CD4-positive, CD25-positive, alpha-beta regulatory T cell (primary cell): ENCODE measurements around the gene CNTNAP2. TPM values are rescaled to one million over a fixed set of nuclear protein-coding genes. Genes with fewer than 3 reads are reported as not detected.

ENCODE experiments used
- ATAC-seq, 2 donors: fragments of 150-1000 bp; cut with Tn5 transposase; one replicate each; pipeline ENCODE4 v1.10.0; 2021; ENCODE audit warnings: low read depth in 2 of 2, moderate number of reproducible peaks in 2 of 2, moderate library complexity in 1 of 2
- DNase-seq, 3 donors: peaks; one replicate each; pipeline versions ENCODE4 v3.0.0 to v3.0.0-alpha.2; 2012 to 2022; ENCODE audit warnings: mixed read lengths in 1 of 3
- H3K27ac ChIP-seq: one replicate; pipeline ENCODE4 v1.7.0; 2013; ENCODE audit warnings: mild to moderate bottlenecking, low read length; ENCODE audit not compliant: insufficient read depth, poor library complexity, severe bottlenecking
- H3K27me3 ChIP-seq: one replicate; pipeline ENCODE4 v1.7.0; 2013; ENCODE audit warnings: low read length; ENCODE audit not compliant: control insufficient read depth, insufficient read depth
- H3K36me3 ChIP-seq: one replicate; pipeline ENCODE4 v1.7.0; 2013; ENCODE audit warnings: mild to moderate bottlenecking, low read length, moderate library complexity; ENCODE audit not compliant: control insufficient read depth, insufficient read depth
- H3K4me1 ChIP-seq: 2 replicates; pipeline ENCODE4 v1.7.0; 2013; ENCODE audit warnings: mild to moderate bottlenecking, low read length; ENCODE audit not compliant: insufficient read depth, control insufficient read depth, poor library complexity, severe bottlenecking
- H3K4me3 ChIP-seq: one replicate; pipeline ENCODE4 v1.7.0; 2013; ENCODE audit warnings: low read depth, mild to moderate bottlenecking, low read length, moderate library complexity
- H3K9me3 ChIP-seq, 2 experiments: 1 replicate in 1 of 2; 2 replicates in 1 of 2; pipeline ENCODE4 v1.7.0; 2013; ENCODE audit warnings: low read length in 2 of 2, mild to moderate bottlenecking in 1 of 2, moderate library complexity in 1 of 2; ENCODE audit not compliant: control insufficient read depth in 2 of 2
- H3K27ac Mint-ChIP-seq, 3 donors: one replicate each; pipeline ENCODE4 v1.8.0; 2020 to 2022; ENCODE audit warnings: mild to moderate bottlenecking in 3 of 3, mixed read lengths in 3 of 3, moderate library complexity in 2 of 3
- H3K27me3 Mint-ChIP-seq: one replicate; pipeline ENCODE4 v1.8.0; 2022; ENCODE audit warnings: mild to moderate bottlenecking, mixed read lengths
- H3K36me3 Mint-ChIP-seq: one replicate; pipeline ENCODE4 v1.8.0; 2020; ENCODE audit warnings: mixed read lengths
- H3K4me1 Mint-ChIP-seq, 4 donors: one replicate each; pipeline ENCODE4 v1.8.0; 2020 to 2022; ENCODE audit warnings: mixed read lengths in 4 of 4, mild to moderate bottlenecking in 1 of 4
- H3K4me3 Mint-ChIP-seq, 4 donors: one replicate each; pipeline ENCODE4 v1.8.0; 2020 to 2022; ENCODE audit warnings: mild to moderate bottlenecking in 4 of 4, mixed read lengths in 4 of 4, moderate library complexity in 3 of 4
- H3K9me3 Mint-ChIP-seq, 7 donors: one replicate each; pipeline ENCODE4 v1.8.0; 2020 to 2022; ENCODE audit warnings: mixed read lengths in 7 of 7, mild to moderate bottlenecking in 3 of 7, moderate library complexity in 2 of 7
- polyA plus RNA-seq, 4 donors: library from polyadenylated mRNA; unstranded; fragments of 300-500 nt; fragmentation: Illumina TruSeq; gene quantifications; one replicate each; pipeline ENCODE4 v1.2.3, GENCODE V29; 2021
- total RNA-seq: library from RNA; stranded (reverse); gene quantifications from one replicate; pipeline ENCODE4 v1.2.3, GENCODE V29; 2022

The CNTNAP2 gene
- total and polyA plus RNA-seq, 5 donors from 2014 or later = 0.02 to 0.15 TPM; not detected in 3

DNA sequence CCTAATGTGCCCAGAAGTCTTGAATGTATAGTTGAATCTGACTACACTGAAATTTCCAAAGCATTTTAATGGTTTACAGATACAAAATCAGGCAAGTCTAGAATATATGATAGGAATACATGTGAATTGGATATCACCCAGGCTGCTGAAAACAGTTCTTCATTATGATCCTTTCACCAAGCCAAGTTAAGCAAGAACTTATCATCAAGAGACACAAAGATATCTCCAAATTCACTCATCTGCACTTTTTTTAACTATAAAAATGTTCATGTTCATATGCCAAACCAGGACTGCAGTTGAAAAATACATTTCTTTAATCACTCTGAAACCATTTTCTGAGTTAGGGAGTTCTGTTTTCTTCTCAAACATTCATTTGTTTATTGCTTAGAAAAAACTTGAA, 2061.4 kb downstream of the CNTNAP2 start:
- H3K27me3 ChIP-seq = no peaks in the 10 kb centered on the region
- peaks cover 0 to 4% (median 0%) of the 10 kb centered on the region in 7 donors for H3K9me3 Mint-ChIP-seq
- no peaks in the 10 kb centered on the region for H3K36me3 Mint-ChIP-seq
- no peaks in the 10 kb centered on the region for H3K9me3 ChIP-seq
- no peaks in the 10 kb centered on the region for H3K4me1 Mint-ChIP-seq
- no peak for ATAC-seq
- H3K4me3 Mint-ChIP-seq = no peak overlapping the region
- DNase-seq = no peak
- no peaks in the 10 kb centered on the region for H3K27me3 Mint-ChIP-seq
- H3K4me3 ChIP-seq = no peak overlapping the region
- no peaks in the 10 kb centered on the region for H3K4me1 ChIP-seq
- H3K36me3 ChIP-seq = no peaks in the 10 kb centered on the region
- no peak overlapping the region for H3K27ac Mint-ChIP-seq
- H3K27ac ChIP-seq = no peak overlapping the region

DNA sequence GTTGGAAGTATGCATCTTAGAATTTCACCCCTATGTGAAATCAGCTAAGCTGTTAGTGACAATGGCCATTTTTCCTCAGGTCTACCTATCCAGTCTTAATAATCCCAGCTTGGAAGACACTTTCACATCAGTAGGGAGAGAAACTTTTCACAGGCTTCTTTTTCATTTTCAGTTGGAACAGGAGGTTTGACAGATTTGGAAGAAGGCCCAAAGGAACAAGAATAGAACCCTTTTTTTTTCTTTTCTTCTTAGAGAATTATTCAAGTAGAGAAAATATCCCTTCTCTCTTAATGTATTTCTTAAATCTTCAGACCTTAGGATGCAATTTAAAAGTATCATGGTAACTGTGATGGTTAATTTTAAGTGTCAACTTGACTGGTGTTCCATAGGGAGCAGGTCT, 2063.5 kb downstream of the CNTNAP2 start:
- Histone ChIP-seq H3K36me3 (no peaks in the 10 kb centered on the region), H3K27ac (no peak overlapping the region), H3K4me1 (no peaks in the 10 kb centered on the region), H3K9me3 (no peaks in the 10 kb centered on the region), H3K27me3 (no peaks in the 10 kb centered on the region), H3K4me3 (no peak overlapping the region)
- DNase-seq = no peak
- no peak overlapping the region for H3K4me3 Mint-ChIP-seq
- H3K9me3 Mint-ChIP-seq = peaks cover 0 to 5% (median 0%) of the 10 kb centered on the region in 7 donors
- ATAC-seq = no peak
- H3K27me3 Mint-ChIP-seq = no peaks in the 10 kb centered on the region
- H3K27ac Mint-ChIP-seq = no peak overlapping the region
- H3K36me3 Mint-ChIP-seq = no peaks in the 10 kb centered on the region
- no peaks in the 10 kb centered on the region for H3K4me1 Mint-ChIP-seq

DNA sequence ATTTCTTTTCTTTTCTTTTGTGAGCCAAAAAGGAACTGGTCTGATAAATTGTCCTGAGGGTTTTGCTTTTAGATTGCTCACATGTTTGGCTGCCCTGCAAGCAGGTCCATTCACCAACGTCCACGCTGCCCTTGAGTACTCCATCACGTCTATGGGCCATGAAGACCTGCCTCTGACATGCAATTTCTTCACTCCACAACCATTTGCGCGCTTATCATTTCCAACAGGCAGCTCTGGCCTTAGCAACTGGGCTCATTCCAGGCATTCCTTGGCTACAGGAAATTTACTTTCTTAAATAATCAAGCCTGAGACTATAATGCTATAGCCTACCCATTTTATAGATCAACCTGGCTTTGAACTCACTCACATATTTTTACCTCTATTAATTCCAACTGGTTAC, 2065.7 kb downstream of the CNTNAP2 start:
- Histone ChIP-seq H3K27ac (no peak overlapping the region), H3K36me3 (no peaks in the 10 kb centered on the region), H3K4me3 (no peak overlapping the region), H3K4me1 (no peaks in the 10 kb centered on the region), H3K27me3 (no peaks in the 10 kb centered on the region), H3K9me3 (no peaks in the 10 kb centered on the region)
- Mint-ChIP-seq H3K4me1 (no peaks in the 10 kb centered on the region), H3K36me3 (no peaks in the 10 kb centered on the region), H3K4me3 (no peak overlapping the region), H3K9me3 (peaks cover 0 to 4% (median 0%) of the 10 kb centered on the region in 7 donors), H3K27me3 (no peaks in the 10 kb centered on the region), H3K27ac (no peak overlapping the region)
- DNase-seq = no peak
- ATAC-seq = no peak

DNA sequence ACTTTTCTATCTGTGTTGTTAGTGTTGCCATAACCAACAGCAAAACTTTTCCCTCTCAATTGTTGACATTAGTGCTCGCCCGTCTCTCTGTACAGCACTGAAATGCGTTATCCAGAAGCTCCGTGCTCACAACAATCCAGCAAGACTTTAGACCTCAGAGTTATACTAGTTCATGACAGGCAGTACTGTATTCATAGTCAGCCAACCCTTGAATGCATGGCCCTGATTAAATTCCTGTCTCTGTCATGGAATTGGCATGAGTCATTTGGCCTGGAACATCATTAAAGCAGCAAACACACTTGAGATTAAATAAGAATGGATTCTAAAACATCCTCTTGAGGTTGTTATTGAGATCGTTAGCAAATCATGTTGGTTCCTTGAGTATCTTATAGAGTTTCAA, 2068.4 kb downstream of the CNTNAP2 start:
- no peaks in the 10 kb centered on the region for H3K27me3 Mint-ChIP-seq
- ATAC-seq = no peak
- H3K4me3 Mint-ChIP-seq = no peak overlapping the region
- Histone ChIP-seq H3K27me3 (no peaks in the 10 kb centered on the region), H3K9me3 (no peaks in the 10 kb centered on the region), H3K36me3 (no peaks in the 10 kb centered on the region), H3K27ac (no peak overlapping the region), H3K4me1 (no peaks in the 10 kb centered on the region), H3K4me3 (no peak overlapping the region)
- DNase-seq = no peak
- no peaks in the 10 kb centered on the region for H3K36me3 Mint-ChIP-seq
- H3K27ac Mint-ChIP-seq = no peak overlapping the region
- H3K4me1 Mint-ChIP-seq = no peaks in the 10 kb centered on the region
- peaks cover 0 to 4% (median 0%) of the 10 kb centered on the region in 7 donors for H3K9me3 Mint-ChIP-seq

DNA sequence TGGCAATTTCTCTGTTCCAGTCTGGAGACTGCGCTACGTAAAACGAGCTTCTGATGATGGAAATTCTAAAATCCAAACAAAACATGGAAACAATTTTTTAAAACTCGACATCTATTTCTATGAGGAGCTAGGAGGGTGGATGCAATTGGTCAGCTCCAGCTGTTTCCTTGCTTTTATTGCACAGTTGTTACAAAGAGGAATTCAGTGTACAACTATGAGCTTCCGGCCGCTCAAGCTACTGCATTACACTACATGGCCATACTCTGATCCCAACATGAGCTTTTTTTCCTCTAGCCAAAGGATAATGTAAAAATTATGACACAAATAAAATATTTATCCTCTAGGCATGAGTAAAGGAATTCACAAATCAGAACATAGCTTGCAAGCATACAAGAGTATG, 2070.9 kb downstream of the CNTNAP2 start:
- peaks cover 5% of the 10 kb centered on the region for H3K27me3 Mint-ChIP-seq
- no peak overlapping the region for H3K27ac Mint-ChIP-seq
- no peak overlapping the region for H3K4me3 ChIP-seq
- H3K36me3 ChIP-seq = no peaks in the 10 kb centered on the region
- H3K4me1 ChIP-seq = no peaks in the 10 kb centered on the region
- no peaks in the 10 kb centered on the region for H3K27me3 ChIP-seq
- H3K9me3 Mint-ChIP-seq = peaks cover 0 to 4% (median 0%) of the 10 kb centered on the region in 7 donors
- no peak for DNase-seq
- no peaks in the 10 kb centered on the region for H3K9me3 ChIP-seq
- H3K36me3 Mint-ChIP-seq = no peaks in the 10 kb centered on the region
- no peak overlapping the region for H3K4me3 Mint-ChIP-seq
- ATAC-seq = no peak
- H3K27ac ChIP-seq = no peak overlapping the region
- no peaks in the 10 kb centered on the region for H3K4me1 Mint-ChIP-seq

DNA sequence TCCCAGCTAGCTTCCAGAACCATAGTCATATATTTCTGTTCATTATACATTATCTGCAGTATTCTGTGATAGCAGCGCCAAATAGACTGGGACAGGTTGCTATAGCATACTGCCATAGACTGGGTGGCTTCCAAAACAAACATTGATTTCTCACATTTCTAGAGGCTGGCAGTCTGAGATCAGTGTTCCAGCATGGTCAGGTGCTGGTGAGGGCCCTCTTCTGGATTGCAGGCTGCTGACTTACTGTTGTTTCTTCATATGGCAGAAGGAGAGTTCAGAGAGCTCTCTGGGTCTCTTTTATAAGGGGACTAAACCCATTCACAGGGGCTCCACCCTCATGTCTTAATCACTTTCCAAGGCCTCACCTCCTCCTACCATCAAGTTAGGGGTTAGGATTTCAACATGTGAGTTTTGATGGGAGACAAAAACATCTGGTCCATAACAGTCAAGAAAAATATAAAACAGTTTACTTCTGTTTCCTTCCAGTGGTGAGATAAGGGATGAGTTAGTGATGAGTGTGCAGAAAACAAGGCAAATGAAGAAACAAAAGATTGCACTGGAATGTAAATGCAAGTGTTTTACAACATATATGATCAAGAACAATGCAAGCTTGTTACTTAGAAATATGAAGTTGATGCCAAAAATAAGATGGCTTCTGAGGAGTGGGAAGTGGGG, 2074.9 kb downstream of the CNTNAP2 start:
- Histone ChIP-seq H3K4me3 (no peak overlapping the region), H3K4me1 (no peaks in the 10 kb centered on the region), H3K36me3 (no peaks in the 10 kb centered on the region), H3K27ac (no peak overlapping the region), H3K27me3 (no peaks in the 10 kb centered on the region), H3K9me3 (no peaks in the 10 kb centered on the region)
- H3K27me3 Mint-ChIP-seq = peaks cover 9% of the 10 kb centered on the region
- no peak overlapping the region for H3K4me3 Mint-ChIP-seq
- H3K27ac Mint-ChIP-seq = no peak overlapping the region
- peaks cover 0 to 2% (median 0%) of the 10 kb centered on the region in 7 donors for H3K9me3 Mint-ChIP-seq
- DNase-seq = no peak
- no peaks in the 10 kb centered on the region for H3K4me1 Mint-ChIP-seq
- H3K36me3 Mint-ChIP-seq = no peaks in the 10 kb centered on the region
- ATAC-seq = no peak

DNA sequence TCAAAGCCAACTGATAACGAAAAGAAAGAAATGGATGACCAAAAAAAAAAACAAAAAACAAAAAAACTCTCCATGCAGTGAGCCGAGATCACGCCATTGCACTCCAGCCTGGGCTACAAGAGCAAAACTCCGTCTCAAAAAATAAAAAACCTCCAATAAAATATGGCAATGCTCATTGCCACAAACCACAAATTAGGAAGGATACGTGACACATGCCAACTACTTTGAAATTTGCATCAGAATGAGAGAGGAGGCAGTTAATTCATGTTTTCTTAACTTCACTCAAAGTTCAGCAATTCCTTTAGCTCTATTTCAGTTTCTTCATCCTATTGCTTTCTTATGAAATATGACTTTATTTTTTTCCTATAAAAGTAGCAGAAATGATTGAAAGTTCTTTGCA, 2075.9 kb downstream of the CNTNAP2 start:
- no peaks in the 10 kb centered on the region for H3K4me1 Mint-ChIP-seq
- no peaks in the 10 kb centered on the region for H3K36me3 Mint-ChIP-seq
- H3K4me1 ChIP-seq = no peaks in the 10 kb centered on the region
- DNase-seq (no peak), ATAC-seq (no peak)
- H3K36me3 ChIP-seq = no peaks in the 10 kb centered on the region
- H3K27me3 ChIP-seq = no peaks in the 10 kb centered on the region
- no peak overlapping the region for H3K4me3 ChIP-seq
- H3K9me3 ChIP-seq = no peaks in the 10 kb centered on the region
- no peak overlapping the region for H3K27ac Mint-ChIP-seq
- no peak overlapping the region for H3K27ac ChIP-seq
- peaks cover 0 to 2% (median 0%) of the 10 kb centered on the region in 7 donors for H3K9me3 Mint-ChIP-seq
- peaks cover 9% of the 10 kb centered on the region for H3K27me3 Mint-ChIP-seq
- H3K4me3 Mint-ChIP-seq = no peak overlapping the region

DNA sequence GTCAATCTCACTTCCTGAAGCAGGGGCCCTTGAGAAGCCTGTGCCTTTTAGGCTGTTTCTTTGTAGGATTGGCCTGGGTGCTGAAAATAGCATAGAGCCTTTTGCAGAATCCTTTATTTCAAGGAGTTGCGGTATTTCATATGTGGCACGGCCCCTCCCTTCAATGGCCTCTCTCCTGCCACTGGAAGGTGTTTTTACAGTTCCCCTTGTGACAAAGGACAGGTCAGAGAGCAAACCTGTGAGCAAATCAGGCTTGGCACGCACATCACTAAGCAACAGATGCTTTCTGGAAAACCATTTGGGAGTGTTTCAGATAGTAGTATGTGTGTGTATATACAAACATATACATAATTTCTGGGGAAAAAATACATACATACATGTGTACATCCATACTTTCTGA, 2085.4 kb downstream of the CNTNAP2 start:
- peaks cover 2% of the 10 kb centered on the region for H3K27me3 ChIP-seq
- no peaks in the 10 kb centered on the region for H3K9me3 ChIP-seq
- H3K9me3 Mint-ChIP-seq = peaks cover 0 to 3% (median 0%) of the 10 kb centered on the region in 7 donors
- DNase-seq (no peak), ATAC-seq (no peak)
- H3K4me3 Mint-ChIP-seq = no peak overlapping the region
- H3K36me3 ChIP-seq = no peaks in the 10 kb centered on the region
- no peaks in the 10 kb centered on the region for H3K4me1 ChIP-seq
- no peaks in the 10 kb centered on the region for H3K36me3 Mint-ChIP-seq
- no peak overlapping the region for H3K4me3 ChIP-seq
- H3K27ac Mint-ChIP-seq = no peak overlapping the region
- H3K27ac ChIP-seq = no peak overlapping the region
- H3K4me1 Mint-ChIP-seq = no peaks in the 10 kb centered on the region
- no peaks in the 10 kb centered on the region for H3K27me3 Mint-ChIP-seq
